Eye (tissue), 1 donor: ENCODE measurements around the gene KLK10.

Source experiments
- DNase-seq: peaks from one replicate; pipeline ENCODE4 v3.0.0-alpha.2; 2015

The KLK10 gene

DNA sequence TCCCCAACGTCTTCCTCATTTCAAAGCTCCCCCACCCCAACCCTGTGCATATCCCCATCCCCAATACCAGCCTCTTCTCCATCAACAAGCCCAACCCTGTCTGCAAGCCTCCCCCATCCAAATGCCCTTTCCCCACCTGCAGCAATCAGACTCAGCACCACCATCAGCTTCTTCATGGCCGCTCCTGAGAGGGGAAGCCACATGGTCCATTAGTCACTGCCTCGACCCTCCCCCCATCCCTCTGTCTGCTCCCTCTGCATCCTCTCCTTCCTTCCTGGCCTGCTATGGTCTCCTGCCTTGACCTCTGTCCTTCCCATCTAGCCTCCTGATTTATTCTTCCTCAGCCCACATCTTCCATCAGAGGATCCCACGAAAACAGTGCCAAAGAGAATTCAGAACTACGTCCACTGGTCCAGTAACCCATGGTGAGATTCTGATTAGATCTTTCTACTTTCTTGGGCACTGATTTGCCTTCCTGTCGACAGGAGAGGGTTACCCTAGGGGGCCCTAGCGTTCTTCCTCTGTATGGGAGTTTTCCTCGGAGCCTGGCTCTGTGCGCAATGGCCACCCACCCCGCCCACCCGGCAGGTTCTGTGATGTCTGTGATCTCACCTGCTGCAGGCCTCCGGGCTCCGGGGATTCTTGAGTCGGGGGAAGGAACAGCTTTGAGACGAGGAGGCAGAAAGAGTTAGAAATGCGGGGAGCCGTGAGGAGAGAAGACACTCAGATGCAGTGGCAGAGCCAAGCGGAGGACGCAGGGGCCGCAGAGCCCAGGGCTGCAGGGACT, 51.4 kb downstream of the KLK10 start:
- DNase-seq: peak; percentile 19

DNA sequence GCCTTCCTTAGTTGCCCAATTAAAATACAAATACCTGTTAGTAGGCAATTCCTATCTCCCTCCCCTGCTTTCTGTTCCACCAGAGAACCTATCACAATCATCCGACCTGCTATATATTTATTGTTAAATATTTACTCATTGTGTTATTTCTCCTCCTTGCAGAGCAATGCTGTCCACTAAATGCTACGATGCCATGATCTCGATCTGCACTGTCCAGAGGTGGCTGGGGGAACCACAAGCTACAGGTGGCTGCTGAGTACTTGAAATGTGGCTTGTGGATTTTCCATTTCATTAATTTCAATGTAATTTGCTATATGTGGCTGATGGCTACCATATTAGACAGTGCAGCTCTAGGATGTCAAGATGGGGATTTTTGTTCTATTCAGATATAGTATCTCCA, 55.2 kb downstream of the KLK10 start:
- no peak for DNase-seq

DNA sequence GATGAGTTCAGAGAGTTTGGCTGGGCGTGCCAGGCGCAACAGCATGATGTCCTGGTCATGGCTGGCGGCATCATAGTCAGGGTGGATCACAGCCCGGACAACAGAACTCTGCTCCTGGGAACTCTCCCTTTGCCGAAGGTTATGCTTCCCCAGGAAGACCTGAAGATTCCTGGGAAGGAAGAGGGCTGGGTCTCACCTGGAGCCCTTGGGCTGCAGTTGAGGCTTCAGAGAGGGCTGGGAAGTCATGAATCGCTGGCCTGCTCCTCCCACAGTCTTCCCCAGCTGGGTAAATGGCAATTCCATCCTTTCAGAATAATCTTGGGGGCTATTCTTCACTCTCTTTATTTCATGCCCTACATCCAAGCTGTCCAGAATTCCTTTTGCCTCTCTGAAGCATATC, 56.1 kb downstream of the KLK10 start:
- DNase-seq: no peak
